Heart left ventricle (tissue), 16 donors: ENCODE results near the gene NOP56. TPM values are rescaled to one million over a fixed set of nuclear protein-coding genes. Genes with fewer than 3 reads are reported as not detected.
A peak's percentile ranks its signal among the peaks of the same experiment; 100 is the strongest.

ENCODE experiments used
- ATAC-seq, 4 donors: fragments of 200-7000 bp; cut with Tn5 transposase; one replicate each; pipeline ENCODE4 v1.9.1; 2020 to 2022; ENCODE audit warnings: moderate library complexity in 4 of 4, mild to moderate bottlenecking in 3 of 4, moderate number of reproducible peaks in 1 of 4
- DNase-seq, 5 donors: peaks; one replicate each; pipeline ENCODE4 v3.0.0-alpha.2; 2020
- H3K27ac ChIP-seq, 12 donors: fragments of 200-600 bp; sonication (generic) in 4 of 12; one replicate each; pipeline versions ENCODE4 v1.5.0 to v1.8.0; 2016 to 2022; ENCODE audit warnings: mild to moderate bottlenecking in 2 of 12
- H3K27me3 ChIP-seq, 9 donors: fragments of 200-600 bp; sonication (generic) in 2 of 9; one replicate each; pipeline versions ENCODE4 v1.5.1 to v1.8.0; 2016 to 2022; ENCODE audit warnings: mild to moderate bottlenecking in 3 of 9
- H3K36me3 ChIP-seq, 9 donors: fragments of 200-600 bp; sonication (generic) in 2 of 9; one replicate each; pipeline versions ENCODE4 v1.5.0 to v1.8.0; 2018 to 2022; ENCODE audit warnings: mild to moderate bottlenecking in 2 of 9
- H3K4me1 ChIP-seq, 12 donors: fragments of 200-600 bp; sonication (generic) in 4 of 12; one replicate each; pipeline versions ENCODE4 v1.5.0 to v1.8.0; 2016 to 2022; ENCODE audit warnings: mild to moderate bottlenecking in 3 of 12
- H3K4me3 ChIP-seq, 12 donors: fragments of 200-600 bp; sonication (generic) in 4 of 12; one replicate each; pipeline versions ENCODE4 v1.5.0 to v1.8.0; 2017 to 2022; ENCODE audit warnings: mild to moderate bottlenecking in 9 of 12, moderate library complexity in 4 of 12
- H3K9me3 ChIP-seq, 12 donors: fragments of 200-600 bp; sonication (generic) in 4 of 12; one replicate each; pipeline versions ENCODE4 v1.5.0 to v1.8.0; 2016 to 2022; ENCODE audit warnings: mild to moderate bottlenecking in 1 of 12
- CTCF ChIP-seq, 12 donors: fragments of 200-600 bp; sonication (generic) in 4 of 12; IDR thresholded peaks; one replicate each; pipeline versions ENCODE4 v1.5.0 to v1.8.0; 2018 to 2022; ENCODE audit warnings: antibody characterized with exemption in 12 of 12, mild to moderate bottlenecking in 5 of 12
- POLR2A ChIP-seq, 2 donors: fragments of 450-650 bp; IDR thresholded peaks; one replicate each; pipeline ENCODE4 v1.6.1; 2017; ENCODE audit warnings: antibody characterized with exemption in 2 of 2, mild to moderate bottlenecking in 2 of 2, moderate library complexity in 2 of 2
- WGBS, 4 donors: extraction: QIAGEN DNeasy Blood & Tissue Kit in 2 of 4; methylation state at CpG; one replicate each; pipeline versions ENCODE4 v1.1.5 to v1.1.7; 2013 to 2018; 5-methylcytosine and 5-hydroxymethylcytosine counted together
- intact Hi-C, 10 donors: fragments of 100-400 bp; cut with DNase I; formaldehyde crosslinking; loops; one replicate each; pipeline versions ENCODE4 v1.11.1 to v1.14.2; 2022
- polyA plus RNA-seq, 2 donors: library from polyadenylated mRNA; stranded (reverse); fragments of 200-250 nt; gene quantifications; one replicate each; pipeline ENCODE4 v1.2.3, GENCODE V29; 2013
- total RNA-seq, 9 donors: library from RNA; depleted of rRNA in 2 of 9; stranded (reverse); fragments of >200 nt in 2 of 9; fragmentation: NEBNext Ultra II Directional in 3 of 9; extraction: Animal tissue kit (Norgen Biotek cat#: 25700) in 3 of 9; gene quantifications; one replicate each; pipeline versions ENCODE4 v1.1.0 to v1.2.4, GENCODE V29; 2016 to 2023
- donor health status: ischemic (EF 13 %, LVEDD 7.1; RV severe dilation, severe dysfunction).
- donor health status: healthy with polysubstance abuse.
- donor health status: DM: no; HTN: yes; CAD: no.
- donor health status: DM: no; HTN: no; CAD: no.
- donor health status: ischemic (EF 25% LVEDD 6.9; RV normal size, moderate dysfunction).
- donor health status: ischemic (EF 25% LVEDD 5.7; RV mildly dilated, moderate dysfunction).
- donor health status: healthy.
- donor health status: DM: yes; HTN: yes; CAD: no.
- donor health status: ischemic (EF 35%, LVEDD 5.7; RV mildly dilated, moderate dysfunction).
- donor health status: nonischemic (EF 11% LVEDD 7.7; RV severe dilation, severe dysfunction).
- donor health status: DM: yes; HTN: yes; CAD: no.
- donor health status: PGD.
- donor health status: ischemic (EF 29% LVEDD 5.4; RV normal size, mild dysfunction).
- donor health status: nonischemic (EF 23%, LVEDD 6.1; RV moderate dilation, normal function).

Gene NOP56
- total and polyA plus RNA-seq, 11 donors = 24.6 to 78.8 (median 51.0) TPM

GRCh38 chr20:2696646-2697045 lies 44.2 kb downstream of the NOP56 start:
- no peak overlapping the region for H3K27ac ChIP-seq
- no peaks in the 10 kb centered on the region for H3K36me3 ChIP-seq
- no peak overlapping the region for H3K4me3 ChIP-seq
- WGBS, 4 donors = 95 to 97% (median 95%) methylated on average over 9 of the region's 9 CpGs
- H3K4me1 ChIP-seq = peaks cover 0 to 20% (median 4%) of the 10 kb centered on the region in 12 donors
- TF ChIP-seq POLR2A (IDR thresholded peaks at IDR 0.05) (no peak), CTCF (IDR thresholded peaks at IDR 0.05) (no peak)
- ATAC-seq (no peak), DNase-seq (no peak)
- intact Hi-C loops = loop anchor here in 4 of 10 donors (5.0 to 10.0 kb wide), 3 partner anchors 56 to 158 kb away; partner anchors contain the start of genes PCED1A (in 2 of the 4) and VPS16 (in 2 of the 4)
- H3K9me3 ChIP-seq = no peaks in the 10 kb centered on the region
- H3K27me3 ChIP-seq = peaks cover 0 to 32% (median 4%) of the 10 kb centered on the region in 9 donors

- intact Hi-C loops = loop anchor here in 4 of 10 donors (5.0 to 10.0 kb wide), 3 partner anchors 55 to 157 kb away; partner anchors contain the start of genes PCED1A (in 2 of the 4) and VPS16 (in 2 of the 4)
- no peaks in the 10 kb centered on the region for H3K36me3 ChIP-seq
- H3K9me3 ChIP-seq = no peaks in the 10 kb centered on the region
- peaks cover 0 to 12% (median 0%) of the 10 kb centered on the region in 12 donors for H3K4me1 ChIP-seq
- H3K27me3 ChIP-seq = peaks cover 0 to 32% (median 4%) of the 10 kb centered on the region in 9 donors
- ATAC-seq = no peak
- TF ChIP-seq CTCF (IDR thresholded peaks at IDR 0.05) (no peak), POLR2A (IDR thresholded peaks at IDR 0.05) (no peak)
- no peak overlapping the region for H3K27ac ChIP-seq
- DNase-seq = peak in 1 of 5 donors; percentile 5
- H3K4me3 ChIP-seq = no peak overlapping the region
- 54 to 77% (median 74%) methylated on average over 3 of the region's 3 CpGs for WGBS, 4 donors
Measured at GRCh38 chr20:2697768-2698167, 45.3 kb downstream of the NOP56 start.

GRCh38 chr20:2698186-2698817 lies 45.9 kb downstream of the NOP56 start:
- DNase-seq (peak in 1 of 5 donors; percentile 1), ATAC-seq (no peak)
- no peak for TF ChIP-seq POLR2A (IDR thresholded peaks at IDR 0.05)
- TF ChIP-seq CTCF (IDR thresholded peaks at IDR 0.05) = no peak
- no peaks in the 10 kb centered on the region for H3K36me3 ChIP-seq
- peaks cover 0 to 10% (median 0%) of the 10 kb centered on the region in 12 donors for H3K4me1 ChIP-seq
- H3K9me3 ChIP-seq = no peaks in the 10 kb centered on the region
- no peak overlapping the region for H3K27ac ChIP-seq
- intact Hi-C loops = loop anchor here in 4 of 10 donors (5.0 to 10.0 kb wide), 3 partner anchors 54 to 156 kb away; partner anchors contain the start of genes PCED1A (in 2 of the 4) and VPS16 (in 2 of the 4)
- 77 to 90% (median 82%) methylated on average over 4 of the region's 4 CpGs for WGBS, 4 donors
- H3K4me3 ChIP-seq = no peak overlapping the region
- H3K27me3 ChIP-seq = peaks cover 0 to 32% (median 4%) of the 10 kb centered on the region in 9 donors

- DNase-seq (no peak), ATAC-seq (no peak)
- H3K4me1 ChIP-seq = peaks cover 0 to 4% (median 0%) of the 10 kb centered on the region in 12 donors
- intact Hi-C loops = loop anchor here in 4 of 10 donors (5.0 to 10.0 kb wide), 3 partner anchors 53 to 156 kb away; partner anchors contain the start of genes PCED1A (in 2 of the 4) and VPS16 (in 2 of the 4)
- TF ChIP-seq CTCF (IDR thresholded peaks at IDR 0.05) (no peak), POLR2A (IDR thresholded peaks at IDR 0.05) (no peak)
- WGBS, 4 donors = 71 to 89% (median 83%) methylated on average over 4 of the region's 4 CpGs
- peaks cover 0 to 26% (median under 1%) of the 10 kb centered on the region in 9 donors for H3K27me3 ChIP-seq
- H3K4me3 ChIP-seq = no peak overlapping the region
- no peaks in the 10 kb centered on the region for H3K9me3 ChIP-seq
- H3K36me3 ChIP-seq = no peaks in the 10 kb centered on the region
- no peak overlapping the region for H3K27ac ChIP-seq
Measured at GRCh38 chr20:2698912-2699311, 46.5 kb downstream of the NOP56 start.
